AG09319 (cell line): Measurements from ENCODE around the gene INSM1.

Experiments used
- DNase-seq: peaks from one replicate; pipeline ENCODE4 v3.0.0-alpha.2; 2010; ENCODE audit warnings: low read depth; ENCODE audit errors: extremely low read depth
- TF ChIP-seq, protein P1 (sequence below): IDR thresholded peaks from 2 replicates; pipeline ENCODE4 v1.5.1; 2011; ENCODE audit warnings: low read depth, mild to moderate bottlenecking, inconsistent platforms, low read length, moderate library complexity

The INSM1 gene

DNA sequence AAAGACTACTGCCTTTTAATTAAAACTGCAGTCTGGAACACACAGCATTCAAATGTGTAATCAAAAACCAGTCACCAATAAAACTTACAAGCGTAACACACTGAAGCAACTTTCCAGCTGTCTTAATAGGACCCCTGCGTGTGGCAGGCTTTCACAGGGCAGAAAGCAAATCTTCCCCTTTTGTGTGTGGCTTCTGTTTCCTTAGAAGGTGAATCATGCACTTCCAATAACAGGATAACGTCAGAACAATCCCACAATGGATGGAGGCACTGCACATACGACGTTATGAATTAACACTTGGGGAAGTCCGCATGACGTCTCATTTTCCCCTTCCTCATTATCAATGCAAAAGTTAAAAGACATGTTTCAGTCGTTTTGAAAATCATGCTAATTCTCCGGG is 44.8 kb downstream of the INSM1 start:
- TF ChIP-seq, protein P1, sequence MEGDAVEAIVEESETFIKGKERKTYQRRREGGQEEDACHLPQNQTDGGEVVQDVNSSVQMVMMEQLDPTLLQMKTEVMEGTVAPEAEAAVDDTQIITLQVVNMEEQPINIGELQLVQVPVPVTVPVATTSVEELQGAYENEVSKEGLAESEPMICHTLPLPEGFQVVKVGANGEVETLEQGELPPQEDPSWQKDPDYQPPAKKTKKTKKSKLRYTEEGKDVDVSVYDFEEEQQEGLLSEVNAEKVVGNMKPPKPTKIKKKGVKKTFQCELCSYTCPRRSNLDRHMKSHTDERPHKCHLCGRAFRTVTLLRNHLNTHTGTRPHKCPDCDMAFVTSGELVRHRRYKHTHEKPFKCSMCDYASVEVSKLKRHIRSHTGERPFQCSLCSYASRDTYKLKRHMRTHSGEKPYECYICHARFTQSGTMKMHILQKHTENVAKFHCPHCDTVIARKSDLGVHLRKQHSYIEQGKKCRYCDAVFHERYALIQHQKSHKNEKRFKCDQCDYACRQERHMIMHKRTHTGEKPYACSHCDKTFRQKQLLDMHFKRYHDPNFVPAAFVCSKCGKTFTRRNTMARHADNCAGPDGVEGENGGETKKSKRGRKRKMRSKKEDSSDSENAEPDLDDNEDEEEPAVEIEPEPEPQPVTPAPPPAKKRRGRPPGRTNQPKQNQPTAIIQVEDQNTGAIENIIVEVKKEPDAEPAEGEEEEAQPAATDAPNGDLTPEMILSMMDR = no peak
- no peak for DNase-seq

DNA sequence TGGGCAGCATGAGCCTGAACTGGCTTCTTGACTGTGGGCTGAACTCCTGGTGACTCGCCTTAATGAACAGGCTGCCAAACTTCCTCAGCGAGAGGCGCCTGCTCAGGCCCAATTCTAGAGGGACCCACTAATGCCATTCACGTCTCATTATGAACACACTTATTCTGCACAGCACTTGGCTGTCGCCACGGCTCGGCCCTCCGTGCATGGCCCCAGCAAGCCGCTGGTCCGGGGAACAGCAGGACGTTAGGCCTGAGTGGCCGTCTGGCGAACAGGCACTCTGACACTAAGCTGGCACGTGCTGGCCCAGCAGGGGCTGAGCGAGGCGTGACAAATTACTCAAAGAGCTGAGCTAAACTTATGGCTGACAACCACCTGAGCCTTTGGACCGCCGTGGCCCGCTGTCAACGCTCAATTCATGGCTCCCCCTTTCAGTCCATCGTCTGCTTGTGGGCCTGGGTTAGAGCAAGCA is 45.9 kb downstream of the INSM1 start:
- TF ChIP-seq, protein P1 = no peak
- no peak for DNase-seq

- DNase-seq = no peak
- TF ChIP-seq, protein P1 = no peak
Measured at GRCh38 chr20:20414640-20415220, 46.8 kb downstream of the INSM1 start.

- DNase-seq = no peak
- TF ChIP-seq, protein P1 = no peak
Measured at GRCh38 chr20:20415321-20415720, 47.4 kb downstream of the INSM1 start.

DNA sequence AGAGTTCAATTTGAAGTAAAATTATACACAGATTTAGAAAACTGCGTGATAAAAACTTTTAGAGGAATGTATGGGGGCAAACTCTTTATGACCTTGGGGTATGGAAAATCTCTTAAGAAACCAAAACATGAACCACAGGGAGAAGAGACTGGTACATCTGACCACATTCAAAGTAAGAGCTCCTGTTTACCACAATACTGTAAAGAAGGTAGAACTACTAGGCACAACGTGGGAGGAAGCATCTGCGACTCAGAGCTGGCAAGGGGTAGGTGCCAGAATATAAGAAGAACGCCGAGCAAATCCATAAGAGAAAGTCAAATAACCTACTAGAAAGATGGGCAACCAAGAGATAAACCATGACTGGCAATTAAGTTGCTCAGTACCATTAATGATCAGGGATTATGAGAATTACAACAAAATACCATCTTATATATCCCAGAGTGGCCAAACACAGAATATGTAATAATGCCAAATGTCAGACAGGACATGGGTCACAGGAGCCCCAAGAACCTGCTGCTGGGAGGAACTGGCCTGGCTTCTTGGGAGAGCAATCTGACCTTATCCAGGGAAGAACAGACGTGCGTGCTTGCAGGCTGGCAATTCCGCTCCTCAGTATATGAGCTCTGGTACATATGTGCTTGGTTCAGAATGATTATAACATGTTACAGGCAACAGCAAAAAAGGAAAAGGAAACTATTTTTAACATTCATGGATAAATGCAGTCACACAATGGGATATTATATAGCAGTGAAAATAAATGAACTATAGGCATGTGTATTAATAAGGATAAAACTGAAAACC is 50.2 kb downstream of the INSM1 start:
- DNase-seq = no peak
- TF ChIP-seq, protein P1 = no peak
